Measurements from ENCODE around the gene NCKAP5.

DNA sequence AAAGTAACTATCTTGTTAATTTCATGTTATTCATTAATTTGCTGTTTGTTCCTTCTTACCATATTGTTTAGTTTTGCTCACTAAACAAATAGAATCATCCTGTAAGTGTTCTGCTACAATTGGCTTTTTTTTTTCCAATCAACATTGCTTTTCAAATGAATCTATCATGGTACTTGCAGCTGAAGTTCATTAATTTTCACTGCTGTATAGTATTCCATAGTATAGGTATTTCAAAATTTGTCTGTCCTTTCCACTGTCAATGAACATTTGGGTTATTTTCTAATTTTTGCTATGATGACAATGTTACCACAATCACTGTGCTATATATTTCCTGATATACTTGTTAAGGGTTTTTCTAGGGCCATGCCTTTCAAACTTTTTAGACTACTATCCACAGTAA, 809.3 kb downstream of the NCKAP5 start:
- TF ChIP-seq, protein P1, sequence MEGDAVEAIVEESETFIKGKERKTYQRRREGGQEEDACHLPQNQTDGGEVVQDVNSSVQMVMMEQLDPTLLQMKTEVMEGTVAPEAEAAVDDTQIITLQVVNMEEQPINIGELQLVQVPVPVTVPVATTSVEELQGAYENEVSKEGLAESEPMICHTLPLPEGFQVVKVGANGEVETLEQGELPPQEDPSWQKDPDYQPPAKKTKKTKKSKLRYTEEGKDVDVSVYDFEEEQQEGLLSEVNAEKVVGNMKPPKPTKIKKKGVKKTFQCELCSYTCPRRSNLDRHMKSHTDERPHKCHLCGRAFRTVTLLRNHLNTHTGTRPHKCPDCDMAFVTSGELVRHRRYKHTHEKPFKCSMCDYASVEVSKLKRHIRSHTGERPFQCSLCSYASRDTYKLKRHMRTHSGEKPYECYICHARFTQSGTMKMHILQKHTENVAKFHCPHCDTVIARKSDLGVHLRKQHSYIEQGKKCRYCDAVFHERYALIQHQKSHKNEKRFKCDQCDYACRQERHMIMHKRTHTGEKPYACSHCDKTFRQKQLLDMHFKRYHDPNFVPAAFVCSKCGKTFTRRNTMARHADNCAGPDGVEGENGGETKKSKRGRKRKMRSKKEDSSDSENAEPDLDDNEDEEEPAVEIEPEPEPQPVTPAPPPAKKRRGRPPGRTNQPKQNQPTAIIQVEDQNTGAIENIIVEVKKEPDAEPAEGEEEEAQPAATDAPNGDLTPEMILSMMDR (IDR thresholded peaks at IDR 0.05; ENCODE audit: insufficient read depth, low read depth, low read length): no peak
- no peak for TF ChIP-seq EZH2 (IDR thresholded peaks at IDR 0.05; ENCODE audit: insufficient read depth, low read length)
